Activated CD8-positive, alpha-beta memory T cell treated with anti-CD3 and anti-CD28 coated beads, Interleukin-2, amount 50 U/mL, for 4 hours (primary cell): ENCODE measurements around the gene SNX5.
A peak's percentile ranks its signal among the peaks of the same experiment; 100 is the strongest.

Experiments
- DNase-seq: peaks from one replicate; pipeline ENCODE4 v3.0.0-alpha.2; 2020

Gene SNX5

DNA sequence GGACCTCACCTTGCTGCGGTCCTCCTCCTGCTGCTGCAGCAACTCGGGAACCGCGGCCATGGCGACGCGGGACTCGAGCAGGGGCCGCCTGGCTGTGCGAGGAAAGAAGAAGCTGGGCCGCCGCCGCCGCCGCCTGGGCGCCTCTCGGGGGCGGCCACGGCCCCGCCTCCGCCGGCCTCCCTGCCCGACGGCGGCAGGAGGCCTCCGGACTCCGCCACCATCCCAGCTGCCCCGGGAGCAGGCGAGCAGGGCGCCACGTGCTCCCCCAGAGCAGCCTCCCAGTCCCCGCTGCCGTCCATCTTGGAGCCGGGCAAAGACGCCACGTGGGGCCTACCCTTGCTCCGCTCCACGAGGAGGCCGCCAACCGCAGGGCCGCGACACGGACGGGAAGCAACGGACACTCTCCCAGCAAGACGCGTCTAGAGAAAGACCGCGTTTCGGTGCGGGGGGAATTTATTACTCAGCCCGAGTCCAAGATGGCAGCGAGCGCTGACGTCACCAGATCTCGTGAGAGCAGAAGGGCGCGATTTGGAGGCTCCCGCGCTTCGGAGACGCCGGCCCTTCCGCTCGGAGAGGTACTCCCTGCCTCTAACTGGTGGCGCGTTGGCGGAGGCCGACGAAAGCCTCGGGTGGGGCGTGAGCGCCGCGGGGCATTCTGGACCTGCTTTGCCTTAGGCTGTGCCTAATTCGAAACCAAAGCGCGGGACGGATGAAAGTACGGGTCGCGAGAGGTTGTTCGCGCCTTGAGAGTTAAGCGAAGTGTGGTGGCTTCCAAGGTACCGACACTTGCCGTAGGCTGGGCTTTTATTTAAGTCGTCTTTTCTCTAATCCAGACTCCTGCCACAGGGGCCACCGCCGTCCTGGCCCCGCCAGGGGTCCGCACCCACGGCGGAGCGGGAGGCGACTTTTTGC, at the start of gene SNX5, which contains the start of gene MGME1:
Gene SNX5, minus strand, starts transcription at position 429 of the 912 bp plus-strand sequence. Its CDS starts 369 bp downstream, at position 60.
Gene MGME1, plus strand, starts transcription at position 653 of the 912 bp plus-strand sequence. CDS start 842 bp downstream, outside the sequence.
- peak; percentile 99 for DNase-seq

DNA sequence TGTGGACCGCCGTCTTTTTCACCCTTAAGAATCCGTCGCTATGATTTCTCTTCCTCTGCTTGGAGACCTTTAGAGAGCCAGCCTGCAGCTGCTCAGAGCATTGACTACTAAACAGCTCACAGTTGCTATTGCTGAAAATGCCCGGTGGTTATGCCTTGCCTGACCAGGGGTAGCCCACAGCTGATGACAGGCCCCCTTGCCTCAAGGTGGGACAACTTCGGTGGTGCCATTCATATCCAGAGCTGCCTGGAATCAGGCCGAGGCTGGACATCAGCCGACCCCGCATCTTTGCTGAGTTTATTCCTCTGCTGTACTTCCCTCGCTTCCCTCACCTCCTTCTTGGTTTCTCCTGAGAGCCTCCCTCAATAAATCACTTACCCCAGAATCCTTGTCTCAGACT, 49.5 kb upstream of the SNX5 start:
- DNase-seq, result no peak

DNA sequence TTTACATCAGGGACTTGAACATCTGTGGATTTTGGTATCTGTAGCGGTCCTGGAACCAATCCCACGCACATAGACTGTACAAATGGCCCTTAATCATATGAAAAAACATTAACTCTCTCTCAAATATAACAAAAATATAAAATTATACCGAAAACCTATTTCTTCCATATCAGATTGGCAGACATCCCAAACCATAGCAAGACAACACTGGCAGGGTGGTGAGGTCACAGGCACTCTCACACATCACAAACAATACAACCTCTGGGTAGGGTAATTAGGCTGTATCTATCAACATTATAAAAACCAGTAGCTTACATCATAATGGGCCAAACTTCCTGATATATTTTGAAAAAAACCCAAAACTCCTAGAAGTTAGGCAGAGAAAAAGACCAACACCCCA, 48.2 kb upstream of the SNX5 start:
- DNase-seq, result no peak

DNA sequence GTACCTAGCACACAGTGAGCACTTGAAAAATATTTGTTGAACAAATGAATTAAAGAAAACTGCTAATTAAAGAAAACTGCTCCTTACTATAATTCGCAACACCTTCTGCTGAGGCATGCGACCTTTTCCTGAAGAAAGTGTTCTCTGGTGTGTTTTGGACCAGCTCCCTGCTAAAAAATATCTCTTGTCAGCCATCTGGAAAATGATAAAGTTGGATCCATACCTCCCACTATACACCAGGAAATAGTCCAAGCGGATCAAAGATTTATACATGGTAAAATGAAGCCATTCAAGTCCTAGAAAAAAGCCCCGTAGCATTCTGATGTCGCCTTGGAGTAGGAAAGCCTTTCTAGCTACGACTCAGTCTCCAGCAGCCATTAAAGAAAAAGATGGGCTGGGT, 45.8 kb upstream of the SNX5 start:
- no peak for DNase-seq

DNA sequence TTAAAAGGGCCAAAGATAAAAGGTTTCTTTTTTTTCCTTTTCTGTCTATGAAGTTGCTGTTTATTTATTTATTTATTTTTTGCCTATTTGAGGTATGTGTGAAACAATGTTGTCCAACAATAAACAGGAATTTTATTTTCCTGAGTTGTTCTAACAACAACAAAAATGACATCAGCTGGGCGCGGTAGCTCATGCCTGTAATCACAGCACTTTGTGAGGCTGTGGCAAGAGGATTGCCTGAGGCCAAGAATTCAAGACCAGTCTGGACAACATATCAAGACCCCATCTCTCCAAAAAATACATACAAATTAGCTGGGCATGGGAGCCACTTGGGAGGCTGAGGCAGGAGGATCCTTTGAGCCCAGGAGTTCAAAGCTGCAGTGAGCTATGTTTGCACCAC, 44.3 kb upstream of the SNX5 start:
- DNase-seq, result no peak

DNA sequence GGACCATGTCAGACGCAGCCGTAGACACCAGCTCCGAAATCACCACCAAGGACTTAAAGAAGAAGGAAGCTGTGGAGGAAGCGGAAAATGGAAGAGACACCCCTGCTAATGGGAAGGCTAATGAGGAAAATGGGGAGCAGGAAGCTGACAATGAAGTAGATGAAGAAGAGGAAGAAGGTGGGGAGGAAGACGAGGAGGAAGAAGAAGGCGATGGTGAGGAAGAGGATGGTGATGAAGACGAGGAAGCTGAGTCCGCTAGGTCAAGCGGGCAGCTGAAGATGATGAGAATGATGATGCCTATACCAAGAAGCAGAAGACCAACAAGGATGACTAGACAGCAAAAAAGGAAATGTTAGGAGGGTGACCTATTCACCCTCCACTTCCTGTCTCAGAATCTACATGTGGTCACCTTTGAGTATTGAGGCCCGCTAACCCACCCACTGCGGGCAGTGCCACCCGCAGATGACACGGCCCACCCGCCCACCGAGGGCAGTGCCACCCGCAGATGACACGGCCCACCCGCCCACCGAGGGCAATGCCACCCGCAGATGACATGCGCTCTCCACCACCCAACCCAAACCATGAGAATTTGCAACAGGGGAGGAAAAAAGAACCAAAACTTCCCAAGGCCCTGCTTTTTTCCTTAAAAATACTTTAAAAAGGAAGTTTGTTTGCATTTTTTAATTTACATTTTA, 43.5 kb upstream of the SNX5 start:
- no peak for DNase-seq

DNA sequence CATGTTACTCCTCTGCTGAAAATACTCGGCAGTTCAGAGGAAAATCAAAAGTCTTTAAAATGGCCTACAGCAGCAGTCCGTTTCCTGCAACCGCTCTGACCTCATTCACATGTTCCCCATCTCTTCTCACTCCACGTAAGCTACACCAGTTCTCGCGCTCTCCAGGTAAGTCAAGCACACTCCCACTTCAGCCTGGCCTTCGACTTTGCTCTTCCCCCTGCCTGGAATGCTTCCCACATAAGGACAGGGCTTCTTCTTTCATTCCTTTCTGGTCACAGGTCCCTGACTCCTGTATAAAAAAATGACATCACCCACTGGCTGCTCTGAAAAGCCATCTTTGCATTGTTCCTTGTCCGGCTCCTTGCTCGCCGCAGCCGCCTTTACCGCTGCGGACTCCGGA, 42.9 kb upstream of the SNX5 start:
- DNase-seq, result no peak

DNA sequence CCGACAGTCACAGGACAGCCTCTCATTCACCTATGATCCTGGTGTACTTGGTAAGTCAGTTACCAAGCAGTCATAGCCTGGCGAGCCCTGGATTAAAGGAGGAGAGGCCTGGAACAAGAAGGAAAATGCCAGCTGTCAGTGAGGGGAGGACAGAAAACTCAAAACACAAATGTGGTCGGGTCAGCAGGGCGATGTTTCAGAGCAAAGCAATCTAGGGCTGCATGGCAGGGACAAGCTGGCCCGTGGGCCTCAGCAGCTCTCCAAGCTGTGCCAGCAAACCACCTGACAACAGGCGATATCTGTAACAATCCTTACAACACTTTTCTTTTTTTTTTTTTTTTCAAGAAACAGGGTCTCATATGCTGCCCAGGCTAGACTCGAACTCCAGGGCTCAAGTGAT, 40.5 kb upstream of the SNX5 start:
- DNase-seq, result no peak

DNA sequence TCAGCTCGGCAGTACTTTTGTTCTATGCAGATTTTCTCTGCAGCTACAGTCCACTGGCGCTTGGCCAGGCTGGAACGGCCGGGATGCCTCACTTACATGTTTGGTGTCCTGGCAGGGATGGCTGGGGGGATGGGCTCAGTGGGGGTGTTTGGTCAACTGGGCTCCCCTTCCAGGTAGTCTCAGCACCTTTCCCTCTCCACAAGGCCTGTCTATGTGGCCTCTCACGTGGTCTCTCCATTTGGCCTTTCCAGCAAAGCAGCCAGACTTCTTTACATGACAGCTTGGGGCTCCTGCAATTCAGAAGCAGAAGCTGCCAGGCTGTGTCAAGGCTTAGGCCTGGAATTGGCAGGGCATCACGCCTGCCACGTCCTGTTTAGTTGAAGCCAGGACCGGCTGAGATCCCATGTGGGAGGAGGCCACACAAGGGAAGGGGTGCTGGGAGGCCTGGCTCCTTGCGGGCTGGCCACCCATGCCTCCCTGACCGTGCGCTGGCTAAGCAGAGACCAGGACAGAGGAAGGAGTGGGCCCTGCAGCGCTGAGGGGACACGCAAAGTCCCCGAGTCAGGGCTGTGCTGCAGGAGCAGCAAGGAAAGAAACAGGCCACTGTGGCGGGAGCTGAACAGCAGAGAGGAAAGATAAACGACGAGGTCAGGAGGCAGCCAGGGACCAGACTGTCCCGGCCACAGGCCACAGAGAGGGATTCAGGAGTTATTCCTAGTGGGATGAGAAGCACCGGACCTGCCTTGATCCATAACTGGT, 39.1 kb upstream of the SNX5 start:
- no peak for DNase-seq

DNA sequence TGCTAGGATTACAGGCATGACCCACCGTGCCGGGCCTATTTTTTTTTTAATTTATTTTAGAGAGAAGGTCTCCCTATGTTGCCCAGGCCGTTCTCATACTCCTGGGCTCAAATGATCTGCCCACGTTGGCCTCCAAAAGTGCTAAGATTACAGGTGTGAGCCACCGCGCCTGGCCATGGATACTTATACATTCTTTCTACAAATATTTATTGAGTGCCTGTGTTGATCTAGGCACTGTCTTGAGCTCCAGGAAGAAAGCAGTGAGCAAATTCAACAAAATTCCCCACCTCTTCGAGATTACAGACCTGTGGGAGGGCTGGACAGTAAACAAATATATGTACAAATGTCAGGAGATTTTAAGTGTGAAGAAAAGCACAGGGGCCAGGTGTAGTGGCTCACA, 38.1 kb upstream of the SNX5 start:
- no peak for DNase-seq

DNA sequence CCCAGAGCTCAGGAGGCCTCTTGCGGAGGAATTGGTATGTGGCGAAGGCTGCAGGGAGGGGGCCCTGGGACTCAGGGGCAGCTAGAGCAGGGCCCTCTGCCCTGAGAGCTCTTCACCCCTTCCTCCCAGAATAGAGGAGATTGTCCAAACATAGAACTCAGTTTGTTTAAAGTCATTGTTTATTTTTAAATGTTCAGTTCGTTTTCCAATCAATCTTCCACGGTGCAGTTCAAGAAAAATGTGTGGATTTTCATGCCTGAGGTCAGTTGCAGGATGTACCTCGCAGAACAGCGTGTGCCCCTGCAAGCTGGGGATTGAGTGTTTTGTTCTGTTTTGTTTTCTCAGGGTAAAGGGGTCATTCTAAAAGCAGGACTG, 37.4 kb upstream of the SNX5 start:
- DNase-seq, result no peak

DNA sequence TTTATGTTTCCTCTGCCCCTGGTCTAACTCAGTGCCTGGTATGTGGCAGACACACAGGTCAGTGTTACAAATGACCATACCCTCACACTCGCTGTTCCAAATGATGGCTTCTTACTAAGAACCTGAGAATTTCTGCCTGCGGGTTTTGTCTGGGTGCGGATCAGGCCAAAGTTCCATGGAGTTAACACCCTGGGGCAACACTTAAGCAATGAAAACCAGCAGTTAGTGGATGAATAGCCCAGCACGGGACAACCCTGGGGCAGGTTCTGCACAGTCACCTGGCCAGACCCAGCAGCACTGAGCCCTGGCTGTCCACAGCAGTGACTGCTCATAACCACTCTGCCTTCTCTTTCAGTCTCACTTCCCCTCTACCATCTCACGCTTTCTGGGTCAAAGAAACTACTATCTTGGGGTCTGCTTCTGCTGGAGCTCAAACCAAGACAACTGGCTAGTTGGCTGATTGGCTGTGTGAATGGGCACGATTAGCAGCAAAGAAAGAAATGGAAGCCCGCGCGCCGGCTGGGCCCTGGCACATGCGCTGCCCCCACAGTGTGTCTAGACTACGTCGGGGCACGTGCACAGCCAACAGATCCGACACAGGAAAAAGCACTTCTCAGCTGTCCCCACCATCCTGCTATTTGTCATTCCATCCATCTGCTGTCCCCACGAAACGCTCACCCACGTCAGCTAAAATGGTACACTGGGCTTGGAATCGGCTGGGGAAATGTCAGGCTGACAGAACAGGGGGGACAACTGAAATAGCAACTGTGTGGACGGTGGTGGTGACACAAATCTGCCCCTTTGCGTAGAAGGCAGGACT, 36.8 kb upstream of the SNX5 start:
- DNase-seq, result no peak

DNA sequence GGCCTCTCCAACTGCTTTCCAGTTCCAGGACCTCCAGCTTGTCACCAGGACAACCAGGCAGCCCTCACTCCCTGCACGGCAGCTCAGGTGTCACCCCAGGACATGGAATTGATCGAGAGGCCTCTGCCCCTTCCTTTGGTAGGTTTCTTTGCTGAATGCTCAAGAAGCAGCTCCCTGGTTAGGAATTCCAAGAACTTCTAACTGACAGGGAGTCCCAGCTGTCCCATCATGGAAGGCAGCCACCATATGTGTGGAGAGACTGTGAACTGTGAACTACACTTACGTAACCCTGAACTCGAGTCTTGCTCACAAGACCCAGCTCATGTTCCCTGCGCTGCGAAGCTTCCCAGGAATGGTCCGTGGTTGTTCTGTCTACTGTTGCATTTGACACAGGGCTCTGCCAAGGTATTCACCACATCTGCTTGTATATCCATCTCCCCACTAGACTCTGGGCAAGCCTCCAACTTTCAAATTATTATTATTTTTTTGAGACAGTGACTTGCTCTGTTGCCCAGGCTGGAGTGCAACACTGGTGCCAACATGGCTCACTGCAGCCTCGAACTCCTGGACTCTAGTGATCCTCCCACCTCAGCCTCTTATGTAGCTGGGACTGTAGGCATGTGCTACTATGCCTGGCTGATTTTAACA, 35.9 kb upstream of the SNX5 start:
- DNase-seq, result no peak

DNA sequence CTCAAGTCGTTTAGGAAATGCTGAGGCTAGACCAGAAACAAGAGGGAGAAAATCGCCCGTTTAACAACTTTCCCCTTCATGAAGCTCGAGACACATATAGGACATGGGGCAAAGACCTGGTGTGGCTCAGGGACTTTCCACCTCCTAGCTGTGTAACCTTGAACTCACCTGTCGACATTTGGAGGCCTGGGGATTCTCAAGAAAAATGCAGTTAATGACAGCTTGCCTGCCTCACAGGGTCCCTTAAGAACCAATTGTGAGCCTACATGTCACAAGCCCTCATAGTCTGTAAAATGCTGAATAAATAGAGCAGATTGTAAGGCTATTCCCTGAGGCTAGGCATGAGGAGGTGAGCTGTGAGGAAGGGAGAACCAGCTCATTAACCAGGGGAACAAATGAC, 35.3 kb upstream of the SNX5 start:
- DNase-seq, result no peak

DNA sequence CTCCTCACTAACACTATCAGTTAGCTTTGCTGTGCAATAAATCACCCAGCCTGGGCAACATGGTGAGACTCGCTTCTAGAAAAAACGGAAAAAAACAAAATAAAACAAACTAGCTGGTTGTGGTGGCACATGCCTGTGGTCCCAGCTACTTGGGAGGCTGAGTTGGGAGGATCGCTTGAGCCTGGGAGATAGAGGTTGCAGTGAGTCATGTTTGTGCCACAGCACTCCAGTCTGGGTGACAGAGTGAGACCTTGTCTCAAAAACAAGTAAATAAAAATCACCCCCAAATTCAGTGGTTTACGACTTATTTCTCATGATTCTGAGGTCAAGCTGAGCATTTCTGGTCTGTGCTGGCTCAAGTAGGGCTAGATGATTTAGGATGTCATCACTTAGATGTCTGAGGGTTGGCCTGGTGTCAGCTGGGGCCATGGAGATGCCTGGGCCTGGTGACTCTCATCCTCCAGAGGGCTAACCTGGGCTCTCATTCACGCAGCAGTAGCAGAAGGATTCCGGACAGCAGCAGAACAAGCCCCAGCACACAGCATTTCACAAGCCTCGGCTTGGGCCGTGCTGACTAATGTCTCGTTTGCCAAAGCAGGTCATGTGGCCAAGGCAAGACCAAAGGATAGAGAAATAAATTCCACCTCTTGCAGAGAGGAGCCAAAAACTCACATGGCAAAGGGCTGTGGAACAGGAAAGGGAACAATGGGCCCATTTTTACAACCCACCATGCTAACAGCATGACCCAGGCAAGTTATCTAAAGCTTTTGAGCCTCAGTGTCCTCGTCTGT, 32.7 kb upstream of the SNX5 start:
- DNase-seq, result no peak

DNA sequence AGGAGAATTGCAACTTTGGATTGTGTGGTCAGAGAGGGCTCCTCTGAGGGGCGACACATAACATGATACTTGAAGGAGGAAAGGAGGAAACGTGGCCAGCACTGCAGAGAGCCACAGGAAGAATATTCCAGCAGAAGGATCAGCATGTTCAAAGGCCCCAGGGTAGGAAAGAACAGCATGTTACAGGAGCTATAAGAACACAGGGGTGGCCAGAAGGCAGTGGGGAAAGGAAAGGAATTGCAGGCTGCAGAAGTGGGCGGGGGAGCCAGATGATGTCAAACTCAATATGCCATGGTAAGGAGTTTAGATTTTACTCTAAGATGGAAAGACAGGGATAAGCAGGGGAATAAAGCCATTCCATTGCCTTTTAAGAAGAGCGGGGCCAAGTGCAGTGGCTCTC, 31.0 kb upstream of the SNX5 start:
- no peak for DNase-seq

DNA sequence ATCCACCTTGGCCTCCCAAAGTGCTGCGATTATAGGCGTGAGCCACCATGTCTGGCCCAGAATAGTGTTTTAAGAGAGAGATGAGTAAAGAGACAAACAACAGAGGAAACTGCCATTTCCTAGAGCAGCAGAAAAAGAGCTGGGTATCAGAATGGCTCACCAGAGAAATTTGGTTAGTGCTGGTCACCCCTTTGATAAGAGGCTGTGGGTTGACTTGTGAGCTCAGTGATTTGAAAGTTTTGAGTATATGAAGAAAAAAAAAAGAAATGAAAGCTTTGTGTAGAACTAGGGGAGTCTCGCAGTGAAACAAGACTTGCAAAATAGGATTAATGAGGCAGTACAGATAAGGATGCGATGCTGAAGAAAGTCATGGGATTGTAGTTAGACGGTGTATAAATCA, 29.9 kb upstream of the SNX5 start:
- DNase-seq, result no peak

DNA sequence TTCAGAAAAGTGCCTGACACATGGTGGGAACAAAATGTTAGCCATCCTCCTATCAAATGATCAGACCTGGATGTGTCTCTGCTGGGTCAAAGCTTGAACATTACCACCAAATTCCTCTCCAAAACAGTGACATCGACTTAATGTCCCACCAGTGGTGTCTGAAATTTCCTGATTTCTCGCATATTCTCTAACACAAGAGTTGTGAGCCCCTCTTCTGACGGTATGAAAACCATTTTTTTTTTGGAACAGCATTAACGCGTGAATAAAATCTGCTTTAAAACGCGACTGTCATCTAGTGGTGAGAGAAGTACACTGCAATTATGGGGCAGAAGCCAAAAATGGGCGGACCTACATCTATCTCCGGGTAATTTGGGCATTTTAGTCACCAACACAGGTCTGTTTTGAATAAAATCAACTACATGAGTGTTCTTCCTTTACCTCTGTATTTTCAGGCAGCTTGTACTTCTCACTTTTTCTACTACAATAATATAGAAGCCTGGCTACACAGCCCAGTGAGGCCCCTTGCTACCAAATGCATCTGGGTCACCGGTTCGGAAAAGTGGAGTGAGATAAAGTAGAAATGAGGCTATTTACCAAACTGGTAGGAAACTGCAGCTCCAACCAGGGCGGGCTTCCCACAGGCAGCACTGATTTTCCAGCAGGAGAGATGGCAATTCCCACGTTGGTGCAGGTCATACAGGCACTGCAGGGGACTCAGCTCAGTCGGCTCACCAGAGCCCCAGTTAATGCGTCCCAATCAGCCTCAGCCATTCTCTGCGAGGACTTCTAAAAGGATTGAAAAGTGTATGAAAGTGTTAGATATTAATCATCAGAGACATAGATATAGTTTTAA, 27.6 kb upstream of the SNX5 start:
- DNase-seq, result no peak

DNA sequence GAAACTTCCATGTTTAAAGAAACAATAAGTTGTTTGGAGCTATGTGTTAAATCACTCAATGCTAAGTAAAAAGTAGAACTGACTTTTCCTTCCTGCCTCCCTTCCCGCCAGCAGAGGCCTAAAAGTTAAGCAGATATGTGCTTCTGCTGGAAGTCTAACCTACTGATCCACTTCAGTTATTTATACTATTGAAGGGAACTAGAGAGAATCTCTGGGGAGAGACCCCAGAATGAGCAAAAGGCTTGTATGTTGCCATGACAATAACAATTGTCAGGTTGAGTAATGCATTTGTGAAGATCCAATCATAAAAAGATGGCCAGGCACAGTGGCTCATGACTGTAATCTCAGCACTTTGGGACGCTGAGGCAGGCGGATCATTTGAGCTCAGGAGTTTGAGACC, 25.0 kb upstream of the SNX5 start:
- no peak for DNase-seq

DNA sequence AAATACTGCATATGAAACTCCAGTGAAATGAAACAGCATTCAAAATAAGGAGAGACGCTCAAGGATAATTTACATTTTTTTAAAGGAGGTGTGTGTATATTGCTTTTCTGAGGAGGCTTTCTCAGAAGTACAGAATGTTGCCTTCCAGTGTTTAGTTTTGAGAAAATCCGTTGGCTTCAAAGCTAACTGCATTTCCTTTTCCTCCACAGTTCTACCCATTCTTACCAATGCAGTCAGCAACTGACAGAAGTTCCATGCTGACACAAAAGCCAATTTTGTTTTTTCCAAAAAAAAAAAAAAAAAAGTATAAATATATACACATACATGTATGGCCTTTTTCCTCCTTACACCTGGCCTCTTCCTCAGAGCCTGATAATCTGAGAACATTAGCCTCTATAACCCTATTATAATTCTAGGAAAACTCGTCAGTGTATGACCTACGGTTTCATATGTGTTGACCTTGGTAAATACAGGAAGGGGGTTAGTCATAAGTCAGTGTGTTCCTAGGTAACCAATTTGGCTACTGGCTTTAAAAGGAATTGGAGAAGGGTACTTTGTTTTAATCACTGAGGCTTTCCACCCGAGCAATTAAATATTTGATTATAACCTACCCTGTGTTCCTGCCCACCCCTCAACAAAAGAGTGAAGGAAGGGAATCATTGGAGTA, 24.4 kb upstream of the SNX5 start:
- DNase-seq, result no peak
